Measurements from ENCODE around the gene ERO1A.

ERO1A gene

DNA sequence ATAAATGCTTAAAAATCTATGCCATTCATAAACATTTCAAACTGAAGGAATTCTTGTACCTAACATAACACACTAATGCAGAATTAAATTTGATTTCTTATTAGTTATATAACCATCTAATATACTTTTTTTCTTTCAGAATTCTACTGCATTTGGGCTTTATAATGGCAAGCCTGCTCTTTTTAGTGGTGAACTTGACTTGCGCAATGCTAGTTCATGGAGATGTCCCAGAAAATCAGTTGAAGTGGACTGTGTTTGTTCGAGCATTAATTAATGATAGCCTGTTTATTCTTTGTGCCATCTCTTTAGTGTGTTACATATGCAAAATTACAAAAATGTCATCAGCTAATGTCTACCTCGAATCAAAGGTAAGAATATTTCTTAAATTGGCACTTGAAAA is 95.4 kb downstream of the ERO1A start:
- TF ChIP-seq GATA3 (IDR thresholded peaks at IDR 0.05; ENCODE audit: low read depth, low read length): no peak
- no peak for TF ChIP-seq GATA2 (IDR thresholded peaks at IDR 0.05; ENCODE audit: low read depth, low read length)

DNA sequence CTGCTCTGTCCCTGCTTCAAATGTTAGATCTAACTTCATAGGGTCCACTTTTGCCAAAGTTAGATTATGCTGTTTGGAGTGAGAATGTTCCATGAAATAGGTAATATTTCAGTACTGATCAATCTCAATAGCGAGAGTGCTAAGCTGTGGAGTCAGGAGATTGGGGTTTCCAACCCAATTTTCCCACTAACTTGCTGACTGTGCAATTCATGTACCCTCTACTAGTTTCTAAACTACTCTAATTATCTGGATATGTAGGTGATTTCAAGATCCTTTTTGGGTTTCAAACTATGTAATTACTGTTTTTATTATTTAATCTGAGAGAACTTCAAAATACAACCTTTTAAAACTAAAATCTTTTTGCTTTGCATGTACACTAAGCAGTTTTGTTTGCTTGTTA is 96.8 kb downstream of the ERO1A start:
- no peak for TF ChIP-seq GATA2 (IDR thresholded peaks at IDR 0.05; ENCODE audit: low read depth, low read length)
- no peak for TF ChIP-seq GATA3 (IDR thresholded peaks at IDR 0.05; ENCODE audit: low read depth, low read length)

GRCh38 chr14:52596861-52597260 is 98.5 kb downstream of the ERO1A start:
- no peak for TF ChIP-seq GATA2 (IDR thresholded peaks at IDR 0.05; ENCODE audit: low read depth, low read length)
- TF ChIP-seq GATA3 (IDR thresholded peaks at IDR 0.05; ENCODE audit: low read depth, low read length): no peak

- TF ChIP-seq GATA2 (IDR thresholded peaks at IDR 0.05; ENCODE audit: low read depth, low read length): no peak
- TF ChIP-seq GATA3 (IDR thresholded peaks at IDR 0.05; ENCODE audit: low read depth, low read length): no peak
Measured at GRCh38 chr14:52596320-52596719, 99.0 kb downstream of the ERO1A start.

DNA sequence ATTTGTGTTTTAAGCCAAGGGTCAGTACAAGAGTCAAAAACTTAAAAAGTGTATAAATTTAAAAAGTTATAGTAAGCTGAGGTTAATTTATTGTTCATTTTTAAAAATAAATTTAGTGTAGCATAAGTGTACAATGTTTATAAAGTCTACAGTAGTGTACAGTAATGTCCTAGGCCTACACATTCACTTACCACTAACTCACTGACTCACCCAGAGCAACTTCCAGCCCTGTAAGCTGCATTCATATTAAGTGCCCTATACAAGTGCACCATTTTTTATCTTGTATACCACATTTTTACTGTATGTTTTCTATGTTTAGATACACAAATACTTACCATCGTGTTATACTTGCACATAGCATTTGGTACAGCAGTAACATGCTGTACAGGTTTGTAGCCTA is 105.0 kb downstream of the ERO1A start:
- no peak for TF ChIP-seq GATA3 (IDR thresholded peaks at IDR 0.05; ENCODE audit: low read depth, low read length)
- TF ChIP-seq GATA2 (IDR thresholded peaks at IDR 0.05; ENCODE audit: low read depth, low read length): no peak

Data from SH-SY5Y (cell line).